ENCODE results near the gene MINK1.

DNA sequence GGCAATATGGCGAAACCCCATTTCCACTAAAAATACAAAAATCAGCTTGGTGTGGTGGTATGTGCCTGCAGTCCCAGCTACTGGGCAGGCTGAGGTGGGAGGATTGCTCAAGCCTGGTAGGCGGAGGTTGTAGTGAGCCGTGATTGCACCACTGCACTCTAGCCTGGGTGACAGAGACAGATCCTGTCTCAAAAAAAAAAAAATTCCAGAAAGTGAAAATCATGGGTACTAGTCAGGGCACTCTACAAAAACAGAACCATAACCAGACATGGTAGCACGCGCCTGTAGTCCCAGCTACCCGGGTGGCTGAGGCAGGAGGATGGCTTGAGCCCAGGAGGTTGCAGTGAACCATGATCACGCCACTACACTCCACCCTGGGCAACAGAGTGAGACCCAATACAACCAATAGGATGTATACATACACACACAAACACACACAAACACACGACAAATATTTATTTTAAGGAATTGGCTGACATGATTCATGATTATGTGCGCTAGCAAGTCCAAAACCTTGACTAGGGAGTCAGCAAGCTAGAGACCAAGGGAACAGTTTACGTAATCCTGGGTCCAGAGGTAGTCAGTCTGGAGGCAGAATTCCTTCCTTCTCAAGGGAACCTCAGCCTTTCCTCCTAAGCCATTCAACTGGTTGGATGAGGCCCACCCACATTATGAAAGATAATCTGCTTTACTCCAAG lies 87.4 kb downstream of the MINK1 start:
- TF ChIP-seq CTCF (conservative IDR thresholded peaks at IDR 0.05 in 1 of 2, IDR thresholded peaks at IDR 0.05 in 1 of 2; ENCODE audit: extremely low read depth in 1 of 2, insufficient read depth in 1 of 2, low read depth in 1 of 2, low read length in 2 of 2) (no peak), EZH2 (IDR thresholded peaks at IDR 0.05; ENCODE audit: borderline replicate concordance, low read length) (no peak)

Measured in mammary epithelial cell (primary cell).